MM.1S (cell line): ENCODE results near the gene CSF1R.

ENCODE experiments used
- DNase-seq: peaks from one replicate; pipeline ENCODE4 v3.0.0-alpha.2; 2015
- H2AFZ ChIP-seq: fragments of 300-600 bp; sonication (generic); 2 replicates; pipeline ENCODE4 v1.6.0; 2016; ENCODE audit warnings: antibody characterized with exemption, low read length
- H3F3A ChIP-seq: fragments of 300-600 bp; sonication (generic); 2 replicates; pipeline ENCODE4 v1.6.1; 2016; ENCODE audit warnings: mild to moderate bottlenecking, antibody characterized with exemption, low read length, moderate library complexity, mixed read lengths; ENCODE audit not compliant: insufficient read depth
- H3K27ac ChIP-seq: fragments of 300-600 bp; sonication (generic); 2 replicates; pipeline ENCODE4 v1.5.1; 2016; ENCODE audit warnings: mild to moderate bottlenecking, low read length
- H3K27me3 ChIP-seq: fragments of 300-600 bp; sonication (generic); replicated peaks from 2 replicates; pipeline ENCODE4 v1.6.0; 2016; ENCODE audit warnings: low read length; ENCODE audit not compliant: insufficient read depth
- H3K36me3 ChIP-seq: fragments of 300-600 bp; sonication (generic); replicated peaks from 2 replicates; pipeline ENCODE4 v1.6.1; 2016; ENCODE audit warnings: mild to moderate bottlenecking, low read length, mixed read lengths; ENCODE audit not compliant: insufficient read depth
- H3K4me1 ChIP-seq: fragments of 300-600 bp; sonication (generic); 2 replicates; pipeline ENCODE4 v1.6.1; 2016; ENCODE audit warnings: low read length, mixed read lengths
- H3K4me2 ChIP-seq: fragments of 300-600 bp; sonication (generic); 2 replicates; pipeline ENCODE4 v1.6.0; 2016; ENCODE audit warnings: low read depth, low read length
- H3K4me3 ChIP-seq: fragments of 300-600 bp; sonication (generic); 2 replicates; pipeline ENCODE4 v1.5.1; 2016; ENCODE audit warnings: low read length, mixed read lengths
- H3K79me2 ChIP-seq: fragments of 300-600 bp; sonication (generic); 2 replicates; pipeline ENCODE4 v1.6.1; 2016; ENCODE audit warnings: mixed run types, low read length, mixed read lengths
- H3K9ac ChIP-seq: fragments of 300-600 bp; sonication (generic); 2 replicates; pipeline ENCODE4 v1.6.1; 2016; ENCODE audit warnings: low read length, mixed read lengths
- H3K9me2 ChIP-seq: fragments of 300-600 bp; sonication (generic); replicated peaks from 2 replicates; pipeline ENCODE4 v1.6.1; 2016; ENCODE audit warnings: mild to moderate bottlenecking, low read length, mixed read lengths; ENCODE audit not compliant: insufficient read depth
- H3K9me3 ChIP-seq: fragments of 300-600 bp; sonication (generic); replicated peaks from 2 replicates; pipeline ENCODE4 v1.6.1; 2016; ENCODE audit warnings: mild to moderate bottlenecking, low read length, mixed read lengths; ENCODE audit not compliant: insufficient read depth
- H4K20me1 ChIP-seq: fragments of 300-600 bp; sonication (generic); 2 replicates; pipeline ENCODE4 v1.6.1; 2016; ENCODE audit warnings: mild to moderate bottlenecking, low read length, moderate library complexity, mixed read lengths; ENCODE audit not compliant: insufficient read depth
- EZH2 ChIP-seq: fragments of 300-600 bp; sonication (generic); optimal IDR thresholded peaks from 2 replicates; pipeline ENCODE3; 2017; ENCODE audit warnings: low read depth, mild to moderate bottlenecking, antibody characterized with exemption, low read length, mixed read lengths
- EZH2phosphoT487 ChIP-seq: fragments of 300-600 bp; sonication (generic); IDR thresholded peaks from 2 replicates; pipeline ENCODE4 v1.6.1; 2018; ENCODE audit warnings: antibody characterized with exemption, low read length
- TF ChIP-seq, protein P1 (sequence below): fragments of 300-600 bp; sonication (generic); IDR thresholded peaks from 2 replicates; pipeline ENCODE4 v1.5.1; 2016; ENCODE audit warnings: antibody characterized with exemption, low read length, mixed read lengths

The CSF1R gene

DNA sequence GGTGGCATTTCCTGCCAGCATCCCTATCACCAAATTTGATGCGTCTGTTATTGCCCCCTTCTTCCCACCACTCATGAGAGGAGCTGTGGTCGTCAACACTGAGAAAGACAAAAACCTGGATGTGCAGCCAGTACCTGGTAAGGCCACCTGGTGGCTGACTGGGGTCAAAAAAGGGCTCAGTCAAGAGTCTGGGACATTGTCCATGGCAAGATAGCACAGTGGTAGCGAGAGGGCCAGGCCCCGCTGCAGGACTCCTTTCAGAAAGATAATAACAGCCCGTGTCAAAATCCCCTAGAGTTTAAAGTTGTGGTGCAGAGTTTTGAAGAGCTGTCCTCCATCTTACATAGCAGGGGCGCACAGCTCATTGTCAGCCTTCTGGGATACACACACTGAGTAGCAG lies 40.8 kb downstream of the CSF1R start:
- no peaks in the 10 kb centered on the region for H4K20me1 ChIP-seq
- no peak for DNase-seq
- no peak overlapping the region for H3K9ac ChIP-seq
- no peak overlapping the region for H2AFZ ChIP-seq
- no peaks in the 10 kb centered on the region for H3K9me3 ChIP-seq
- peaks cover 17% of the 10 kb centered on the region for H3K36me3 ChIP-seq
- no peak overlapping the region for H3K27ac ChIP-seq
- no peaks in the 10 kb centered on the region for H3K4me1 ChIP-seq
- H3K27me3 ChIP-seq = no peaks in the 10 kb centered on the region
- H3K4me3 ChIP-seq = no peak overlapping the region
- no peak for TF ChIP-seq EZH2phosphoT487
- TF ChIP-seq, protein P1, sequence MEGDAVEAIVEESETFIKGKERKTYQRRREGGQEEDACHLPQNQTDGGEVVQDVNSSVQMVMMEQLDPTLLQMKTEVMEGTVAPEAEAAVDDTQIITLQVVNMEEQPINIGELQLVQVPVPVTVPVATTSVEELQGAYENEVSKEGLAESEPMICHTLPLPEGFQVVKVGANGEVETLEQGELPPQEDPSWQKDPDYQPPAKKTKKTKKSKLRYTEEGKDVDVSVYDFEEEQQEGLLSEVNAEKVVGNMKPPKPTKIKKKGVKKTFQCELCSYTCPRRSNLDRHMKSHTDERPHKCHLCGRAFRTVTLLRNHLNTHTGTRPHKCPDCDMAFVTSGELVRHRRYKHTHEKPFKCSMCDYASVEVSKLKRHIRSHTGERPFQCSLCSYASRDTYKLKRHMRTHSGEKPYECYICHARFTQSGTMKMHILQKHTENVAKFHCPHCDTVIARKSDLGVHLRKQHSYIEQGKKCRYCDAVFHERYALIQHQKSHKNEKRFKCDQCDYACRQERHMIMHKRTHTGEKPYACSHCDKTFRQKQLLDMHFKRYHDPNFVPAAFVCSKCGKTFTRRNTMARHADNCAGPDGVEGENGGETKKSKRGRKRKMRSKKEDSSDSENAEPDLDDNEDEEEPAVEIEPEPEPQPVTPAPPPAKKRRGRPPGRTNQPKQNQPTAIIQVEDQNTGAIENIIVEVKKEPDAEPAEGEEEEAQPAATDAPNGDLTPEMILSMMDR = peak; percentile 21; the same call in 1 of the 2 replicates
- no peaks in the 10 kb centered on the region for H3K79me2 ChIP-seq
- no peaks in the 10 kb centered on the region; the same call in 1 of the 2 replicates for H3F3A ChIP-seq
- no peak overlapping the region for H3K4me2 ChIP-seq
- no peaks in the 10 kb centered on the region for H3K9me2 ChIP-seq

- no peaks in the 10 kb centered on the region for H3K27me3 ChIP-seq
- H2AFZ ChIP-seq = no peak overlapping the region
- H3K9me2 ChIP-seq = no peaks in the 10 kb centered on the region
- no peaks in the 10 kb centered on the region for H4K20me1 ChIP-seq
- H3K79me2 ChIP-seq = 0 out of 2 replicates have a peak, but pooled peaks cover 2% of the 10 kb centered on the region
- H3K9ac ChIP-seq = no peak overlapping the region
- H3K27ac ChIP-seq = no peak overlapping the region
- no peaks in the 10 kb centered on the region; the same call in 1 of the 2 replicates for H3F3A ChIP-seq
- no peak overlapping the region for H3K4me3 ChIP-seq
- DNase-seq = no peak
- no peaks in the 10 kb centered on the region for H3K9me3 ChIP-seq
- H3K4me2 ChIP-seq = no peak overlapping the region
- no peaks in the 10 kb centered on the region for H3K4me1 ChIP-seq
- peaks cover 17% of the 10 kb centered on the region for H3K36me3 ChIP-seq
- TF ChIP-seq, protein P1 = no peak
- TF ChIP-seq EZH2 = no peak
- no peak for TF ChIP-seq EZH2phosphoT487
Measured at GRCh38 chr5:150044712-150045111, 41.6 kb downstream of the CSF1R start.

- Histone ChIP-seq H3K36me3 (peaks cover 15% of the 10 kb centered on the region), H3K4me1 (no peaks in the 10 kb centered on the region), H3K9me2 (no peaks in the 10 kb centered on the region), H3K79me2 (0 out of 2 replicates have a peak, but pooled peaks cover 4% of the 10 kb centered on the region), H3K27ac (no peak overlapping the region), H3K9me3 (no peaks in the 10 kb centered on the region), H3K4me3 (no peak overlapping the region), H4K20me1 (no peaks in the 10 kb centered on the region), H3K27me3 (no peaks in the 10 kb centered on the region), H2AFZ (no peak overlapping the region), H3K9ac (no peak overlapping the region), H3K4me2 (no peak overlapping the region), H3F3A (no peaks in the 10 kb centered on the region; the same call in 1 of the 2 replicates)
- DNase-seq = no peak
- TF ChIP-seq EZH2 (no peak), EZH2phosphoT487 (no peak)
- TF ChIP-seq, protein P1 = no peak
Measured at GRCh38 chr5:150044329-150044681, 42.0 kb downstream of the CSF1R start.
